Cardiac muscle cell (in vitro differentiated cells and primary cell): ENCODE measurements around the gene LTF. TPM values are rescaled to one million over a fixed set of nuclear protein-coding genes. Genes with fewer than 3 reads are reported as not detected.

Source experiments
- DNase-seq, 2 donors: peaks; one replicate each; pipeline versions ENCODE4 v3.0.0 to v3.0.0-alpha.2; 2010 to 2017; ENCODE audit warnings: low read depth in 1 of 2, low spot score in 1 of 2
- H3K27ac ChIP-seq: fragments of 200-600 bp; sonication (generic); 2 replicates; pipeline ENCODE4 v1.5.1; 2016
- H3K27me3 ChIP-seq: fragments of 200-600 bp; sonication (generic); 2 replicates; pipeline ENCODE4 v1.6.0; 2016; ENCODE audit warnings: control low read depth
- H3K36me3 ChIP-seq: fragments of 200-600 bp; sonication (generic); 2 replicates; pipeline ENCODE4 v1.5.1; 2016; ENCODE audit warnings: control low read depth
- H3K4me1 ChIP-seq: fragments of 200-600 bp; sonication (generic); 2 replicates; pipeline ENCODE4 v1.8.1; 2017; ENCODE audit warnings: low read depth, mild to moderate bottlenecking, mixed run types
- H3K4me3 ChIP-seq: fragments of 200-600 bp; sonication (generic); 2 replicates; pipeline ENCODE4 v1.5.1; 2016; ENCODE audit warnings: mild to moderate bottlenecking
- H3K9me3 ChIP-seq: fragments of 200-600 bp; sonication (generic); 2 replicates; pipeline ENCODE4 v1.5.1; 2017; ENCODE audit warnings: low read depth, mild to moderate bottlenecking, control low read depth
- polyA plus RNA-seq: library from polyadenylated mRNA; unstranded; fragments of >200 nt; fragmentation: Nextera tagmentation; extraction: Ambion mirVana; gene quantifications from 2 replicates; pipeline ENCODE4 v1.2.1, GENCODE V29; 2016
- total RNA-seq: library from RNA; depleted of rRNA; stranded (reverse); fragments of >200 nt; gene quantifications from 2 replicates; pipeline ENCODE4 v1.2.3, GENCODE V29; 2016
- TF ChIP-seq, protein P1 (sequence below): IDR thresholded peaks from 2 replicates; pipeline ENCODE4 v1.5.1; 2012; ENCODE audit warnings: low read depth, mild to moderate bottlenecking, low read length

The LTF gene
- total and polyA plus RNA-seq, 2 experiments from 2014 or later = not detected

- DNase-seq = no peak
- Histone ChIP-seq H3K4me1 (peaks cover 31% of the 10 kb centered on the region), H3K27ac (no peak overlapping the region), H3K4me3 (no peak overlapping the region), H3K36me3 (no peaks in the 10 kb centered on the region), H3K9me3 (no peaks in the 10 kb centered on the region), H3K27me3 (no peaks in the 10 kb centered on the region)
- TF ChIP-seq, protein P1, sequence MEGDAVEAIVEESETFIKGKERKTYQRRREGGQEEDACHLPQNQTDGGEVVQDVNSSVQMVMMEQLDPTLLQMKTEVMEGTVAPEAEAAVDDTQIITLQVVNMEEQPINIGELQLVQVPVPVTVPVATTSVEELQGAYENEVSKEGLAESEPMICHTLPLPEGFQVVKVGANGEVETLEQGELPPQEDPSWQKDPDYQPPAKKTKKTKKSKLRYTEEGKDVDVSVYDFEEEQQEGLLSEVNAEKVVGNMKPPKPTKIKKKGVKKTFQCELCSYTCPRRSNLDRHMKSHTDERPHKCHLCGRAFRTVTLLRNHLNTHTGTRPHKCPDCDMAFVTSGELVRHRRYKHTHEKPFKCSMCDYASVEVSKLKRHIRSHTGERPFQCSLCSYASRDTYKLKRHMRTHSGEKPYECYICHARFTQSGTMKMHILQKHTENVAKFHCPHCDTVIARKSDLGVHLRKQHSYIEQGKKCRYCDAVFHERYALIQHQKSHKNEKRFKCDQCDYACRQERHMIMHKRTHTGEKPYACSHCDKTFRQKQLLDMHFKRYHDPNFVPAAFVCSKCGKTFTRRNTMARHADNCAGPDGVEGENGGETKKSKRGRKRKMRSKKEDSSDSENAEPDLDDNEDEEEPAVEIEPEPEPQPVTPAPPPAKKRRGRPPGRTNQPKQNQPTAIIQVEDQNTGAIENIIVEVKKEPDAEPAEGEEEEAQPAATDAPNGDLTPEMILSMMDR = no peak
Measured at GRCh38 chr3:46399557-46399956, 65.1 kb downstream of the LTF start.

DNA sequence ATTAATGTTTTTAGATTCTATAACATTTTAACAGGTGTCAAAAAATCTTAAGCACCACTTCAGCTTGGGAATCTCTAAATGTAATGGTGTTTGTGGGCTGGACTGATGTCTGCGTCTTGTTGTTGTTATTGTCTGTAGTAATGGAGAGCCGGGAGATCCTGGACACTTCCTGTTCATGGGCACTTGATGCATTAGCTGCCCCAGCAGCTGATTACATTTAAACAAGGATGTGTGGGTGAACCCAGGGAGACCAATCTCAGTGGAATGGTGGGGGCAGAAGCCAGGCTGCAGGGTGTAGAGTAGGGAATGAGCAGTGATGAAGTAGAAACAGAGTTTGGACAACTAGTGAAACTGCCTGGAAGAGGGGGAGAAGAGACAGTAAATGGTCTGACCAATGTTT, 65.6 kb downstream of the LTF start:
- Histone ChIP-seq H3K36me3 (no peaks in the 10 kb centered on the region), H3K4me3 (no peak overlapping the region), H3K9me3 (no peaks in the 10 kb centered on the region), H3K27ac (no peak overlapping the region), H3K4me1 (peaks cover 32% of the 10 kb centered on the region), H3K27me3 (no peaks in the 10 kb centered on the region)
- TF ChIP-seq, protein P1 = no peak
- no peak for DNase-seq

DNA sequence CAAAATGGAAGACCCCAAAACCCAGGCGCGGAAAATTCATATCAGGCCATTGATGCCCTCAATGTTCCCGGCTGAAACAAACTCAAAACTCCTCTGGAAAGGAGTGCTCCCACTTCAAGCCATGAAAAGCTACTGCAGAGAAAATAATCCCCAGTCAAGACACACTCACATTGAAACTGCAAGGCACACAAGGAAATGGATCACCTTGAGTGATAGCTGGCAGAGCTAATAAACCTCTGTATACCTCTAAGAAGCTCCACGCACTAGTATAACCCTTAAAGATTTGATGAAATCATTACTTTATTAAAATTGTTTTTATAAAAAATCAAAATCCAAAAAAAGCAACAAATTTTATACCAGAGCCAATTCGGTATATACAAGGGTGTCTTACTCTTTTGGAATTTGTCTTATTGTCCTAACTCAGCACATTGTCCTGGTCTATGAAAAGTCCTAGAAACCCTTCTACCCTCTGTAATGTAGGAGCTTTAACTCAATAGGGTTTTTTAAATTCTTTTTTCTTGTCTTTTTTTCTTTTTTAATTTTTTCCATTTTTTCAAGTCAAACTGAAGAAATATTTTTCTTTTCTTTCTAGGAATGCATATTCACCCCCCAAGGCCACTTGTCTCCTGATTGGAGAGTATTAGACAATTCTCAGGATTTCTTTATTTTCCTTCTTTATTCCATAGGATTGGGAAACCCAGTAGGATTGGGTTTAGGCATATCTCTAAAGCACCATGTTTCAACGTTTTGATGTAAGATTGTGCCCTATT, 66.3 kb downstream of the LTF start:
- no peaks in the 10 kb centered on the region for H3K36me3 ChIP-seq
- no peaks in the 10 kb centered on the region for H3K27me3 ChIP-seq
- no peak overlapping the region for H3K27ac ChIP-seq
- no peaks in the 10 kb centered on the region for H3K9me3 ChIP-seq
- TF ChIP-seq, protein P1 = no peak
- no peak overlapping the region for H3K4me3 ChIP-seq
- DNase-seq = no peak
- H3K4me1 ChIP-seq = peaks cover 39% of the 10 kb centered on the region

GRCh38 chr3:46397111-46397510, 67.6 kb downstream of the LTF start:
- TF ChIP-seq, protein P1 = no peak
- H3K27me3 ChIP-seq = no peaks in the 10 kb centered on the region
- H3K36me3 ChIP-seq = no peaks in the 10 kb centered on the region
- no peaks in the 10 kb centered on the region for H3K9me3 ChIP-seq
- H3K4me3 ChIP-seq = no peak overlapping the region
- H3K4me1 ChIP-seq = peaks cover 40% of the 10 kb centered on the region
- no peak for DNase-seq
- H3K27ac ChIP-seq = no peak overlapping the region

DNA sequence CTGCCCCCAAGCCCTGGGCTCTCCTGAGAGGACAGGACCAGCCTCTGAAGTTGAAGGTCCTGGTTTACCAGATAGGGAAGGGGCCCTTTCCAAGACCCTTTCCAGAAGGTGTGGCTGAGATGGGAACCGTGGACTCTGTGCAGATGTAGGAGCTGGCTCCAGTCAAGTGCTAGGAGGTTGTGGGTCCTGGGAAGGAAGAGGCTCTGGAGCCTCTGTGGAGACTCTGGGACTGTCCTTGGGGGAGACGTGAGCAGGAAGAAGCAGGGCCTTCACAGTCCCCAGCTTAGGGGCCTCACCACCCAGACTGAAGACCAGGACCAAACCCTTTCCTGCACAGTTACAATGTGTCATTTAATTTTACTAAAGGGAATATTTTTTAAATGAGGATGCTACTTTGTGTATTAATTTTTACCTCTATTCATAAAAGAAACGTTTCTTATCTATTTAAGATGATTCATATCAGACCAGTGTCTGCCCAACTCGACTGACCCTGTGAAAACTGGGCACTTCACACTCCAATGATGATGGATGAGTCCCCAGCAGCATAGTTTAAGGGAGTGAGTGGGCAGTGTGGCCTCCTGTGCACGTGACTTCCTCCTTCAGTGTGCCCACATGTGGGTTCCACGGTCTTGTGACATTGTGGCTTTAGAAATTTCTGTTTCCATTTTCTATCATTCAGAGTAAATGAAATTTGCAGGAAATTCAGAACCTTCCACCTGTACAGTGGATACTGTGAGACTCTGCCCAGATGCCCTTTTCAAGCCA, 68.8 kb downstream of the LTF start:
- TF ChIP-seq, protein P1 = no peak
- no peaks in the 10 kb centered on the region for H3K36me3 ChIP-seq
- no peak overlapping the region for H3K27ac ChIP-seq
- H3K9me3 ChIP-seq = no peaks in the 10 kb centered on the region
- H3K4me3 ChIP-seq = no peak overlapping the region
- peaks cover 39% of the 10 kb centered on the region for H3K4me1 ChIP-seq
- H3K27me3 ChIP-seq = no peaks in the 10 kb centered on the region
- DNase-seq = no peak
